ENCODE results near the gene PABPC1L. TPM values are rescaled to one million over a fixed set of nuclear protein-coding genes. Genes with fewer than 3 reads are reported as not detected.

Gene PABPC1L
- total and polyA plus RNA-seq, 2 of the 13 experiments (the other 11 are each of a cell fraction or from before 2014, with no cell fraction given), result 30.8 to 252 TPM

GRCh38 chr20:44966030-44966961 lies 56.4 kb downstream of the PABPC1L start, which contains the start of gene STK4 (continued):
- TF ChIP-seq AGO1 (IDR thresholded peaks at IDR 0.05; ENCODE audit: low read depth, low read length, poor library complexity, severe bottlenecking), result peak; percentile 88
- peak; percentile 86 for TF ChIP-seq SP2 (CRISPR knock-in tag; IDR thresholded peaks at IDR 0.05)
- TF ChIP-seq MEIS2 (CRISPR knock-in tag; IDR thresholded peaks at IDR 0.05), result peak; percentile 92
- TF ChIP-seq ZFX (CRISPR knock-in tag; IDR thresholded peaks at IDR 0.05; ENCODE audit: low read depth), result peak; percentile 90
- no peak for TF ChIP-seq NFE2L2 (IDR thresholded peaks at IDR 0.05; ENCODE audit: low read length)
- TF ChIP-seq ZNF800 (CRISPR knock-in tag; IDR thresholded peaks at IDR 0.05), result peak; percentile 97
- TF ChIP-seq ZNF746 (CRISPR knock-in tag; IDR thresholded peaks at IDR 0.05), result peak; percentile 87
- TF ChIP-seq ZNF878 (CRISPR knock-in tag; IDR thresholded peaks at IDR 0.05), result peak; percentile 98
- TF ChIP-seq RNF2 (conservative IDR thresholded peaks at IDR 0.05; ENCODE audit: low read depth), result peak; percentile 78
- TF ChIP-seq CREB3 (CRISPR knock-in tag; IDR thresholded peaks at IDR 0.05), result no peak; the same call in 1 of the 2 replicates
- TF ChIP-seq ZSCAN12 (CRISPR knock-in tag; IDR thresholded peaks at IDR 0.05), result no peak; the same call in 1 of the 2 replicates
- no peak for TF ChIP-seq MLLT10 (CRISPR knock-in tag; IDR thresholded peaks at IDR 0.05)
- no peak for TF ChIP-seq SMC3 (IDR thresholded peaks at IDR 0.05; ENCODE audit: low read length)
- TF ChIP-seq TARDBP (CRISPR knock-in tag; IDR thresholded peaks at IDR 0.05), result peak; percentile 97
- peak; percentile 80 for TF ChIP-seq GATA4 (IDR thresholded peaks at IDR 0.05; ENCODE audit: borderline replicate concordance, low read depth)
- TF ChIP-seq RNF219 (CRISPR knock-in tag; IDR thresholded peaks at IDR 0.05), result no peak
- peak; percentile 88 for TF ChIP-seq ZNF276 (CRISPR knock-in tag; IDR thresholded peaks at IDR 0.05; ENCODE audit: low read depth)
- peak; percentile 96 for TF ChIP-seq HIVEP1 (CRISPR knock-in tag; IDR thresholded peaks at IDR 0.05)
- no peak; the same call in 1 of the 2 replicates for TF ChIP-seq ZNF589 (CRISPR knock-in tag; conservative IDR thresholded peaks at IDR 0.05)
- TF ChIP-seq FOXP4 (CRISPR knock-in tag; IDR thresholded peaks at IDR 0.05), result peak; percentile 85

Measured in HepG2 (cell line).